HG03064 (cell line): ENCODE measurements around the gene KCNQ1.

Experiments
- ATAC-seq: cut with Tn5 transposase; IDR thresholded peaks from one replicate; pipeline ENCODE4 v1.9.1; 2021; ENCODE audit warnings: low read depth; ENCODE audit not compliant: unreplicated experiment

Gene KCNQ1

GRCh38 chr11:2507212-2507901 lies 62.5 kb downstream of the KCNQ1 start:
- ATAC-seq, result no peak

GRCh38 chr11:2507945-2508749 lies 63.3 kb downstream of the KCNQ1 start:
- ATAC-seq, result no peak

GRCh38 chr11:2508793-2509192 lies 64.0 kb downstream of the KCNQ1 start:
- no peak for ATAC-seq

GRCh38 chr11:2509481-2510001 lies 64.7 kb downstream of the KCNQ1 start:
- ATAC-seq, result no peak

GRCh38 chr11:2510626-2511402 lies 66.0 kb downstream of the KCNQ1 start:
- ATAC-seq, result no peak

- no peak for ATAC-seq
Measured at GRCh38 chr11:2511421-2512369, 66.9 kb downstream of the KCNQ1 start.

GRCh38 chr11:2512431-2513407 lies 67.9 kb downstream of the KCNQ1 start:
- no peak for ATAC-seq

GRCh38 chr11:2513441-2513840 lies 68.6 kb downstream of the KCNQ1 start:
- no peak for ATAC-seq

GRCh38 chr11:2515401-2516275 lies 70.8 kb downstream of the KCNQ1 start:
- ATAC-seq, result no peak

GRCh38 chr11:2516276-2517015 lies 71.6 kb downstream of the KCNQ1 start:
- no peak for ATAC-seq

GRCh38 chr11:2517016-2517385 lies 72.2 kb downstream of the KCNQ1 start:
- no peak for ATAC-seq

GRCh38 chr11:2517386-2518064 lies 72.7 kb downstream of the KCNQ1 start:
- ATAC-seq, result no peak

- ATAC-seq, result no peak
Measured at GRCh38 chr11:2518111-2518982, 73.5 kb downstream of the KCNQ1 start.

GRCh38 chr11:2518983-2519340 lies 74.2 kb downstream of the KCNQ1 start:
- no peak for ATAC-seq

GRCh38 chr11:2519517-2519861 lies 74.7 kb downstream of the KCNQ1 start:
- ATAC-seq, result no peak
